ENCODE results near the gene CLCN7.

CLCN7 gene

DNA sequence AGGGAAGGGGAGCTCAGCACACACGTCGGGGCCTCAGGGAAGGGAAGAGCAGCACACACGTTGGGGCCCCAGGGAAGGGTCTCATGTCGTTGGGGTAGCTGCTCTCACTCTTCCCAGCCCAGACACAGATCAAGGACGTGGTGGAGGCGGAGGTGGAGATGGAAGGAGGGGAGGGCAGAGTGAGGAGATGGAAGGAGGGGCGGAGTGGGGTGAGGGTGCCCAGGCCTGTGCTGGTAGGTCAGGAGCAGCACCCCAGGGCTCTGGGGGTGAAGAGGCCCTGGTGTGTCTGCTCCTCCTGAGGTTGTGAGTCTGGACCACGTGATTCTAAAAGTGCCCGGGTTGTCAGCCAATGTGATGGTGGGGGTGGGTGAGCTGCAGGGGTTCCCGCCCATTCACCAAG lies 14.9 kb downstream of the CLCN7 start:
- TF ChIP-seq, protein P1, sequence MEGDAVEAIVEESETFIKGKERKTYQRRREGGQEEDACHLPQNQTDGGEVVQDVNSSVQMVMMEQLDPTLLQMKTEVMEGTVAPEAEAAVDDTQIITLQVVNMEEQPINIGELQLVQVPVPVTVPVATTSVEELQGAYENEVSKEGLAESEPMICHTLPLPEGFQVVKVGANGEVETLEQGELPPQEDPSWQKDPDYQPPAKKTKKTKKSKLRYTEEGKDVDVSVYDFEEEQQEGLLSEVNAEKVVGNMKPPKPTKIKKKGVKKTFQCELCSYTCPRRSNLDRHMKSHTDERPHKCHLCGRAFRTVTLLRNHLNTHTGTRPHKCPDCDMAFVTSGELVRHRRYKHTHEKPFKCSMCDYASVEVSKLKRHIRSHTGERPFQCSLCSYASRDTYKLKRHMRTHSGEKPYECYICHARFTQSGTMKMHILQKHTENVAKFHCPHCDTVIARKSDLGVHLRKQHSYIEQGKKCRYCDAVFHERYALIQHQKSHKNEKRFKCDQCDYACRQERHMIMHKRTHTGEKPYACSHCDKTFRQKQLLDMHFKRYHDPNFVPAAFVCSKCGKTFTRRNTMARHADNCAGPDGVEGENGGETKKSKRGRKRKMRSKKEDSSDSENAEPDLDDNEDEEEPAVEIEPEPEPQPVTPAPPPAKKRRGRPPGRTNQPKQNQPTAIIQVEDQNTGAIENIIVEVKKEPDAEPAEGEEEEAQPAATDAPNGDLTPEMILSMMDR (IDR thresholded peaks at IDR 0.05; ENCODE audit: insufficient read depth, low read length, poor library complexity, severe bottlenecking): no peak
- DNase-seq (ENCODE audit: extremely low read depth, insufficient read length): peak; percentile 8
- Histone ChIP-seq H3K4me3 (replicated peaks; ENCODE audit: low read depth, low read length) (no peak overlapping the region), H3K27me3 (replicated peaks; ENCODE audit: control insufficient read depth, insufficient read depth, low read length) (no peaks in the 10 kb centered on the region), H3K36me3 (ENCODE audit: control insufficient read depth, insufficient read depth, low read length) (peaks cover 15% of the 10 kb centered on the region)

DNA sequence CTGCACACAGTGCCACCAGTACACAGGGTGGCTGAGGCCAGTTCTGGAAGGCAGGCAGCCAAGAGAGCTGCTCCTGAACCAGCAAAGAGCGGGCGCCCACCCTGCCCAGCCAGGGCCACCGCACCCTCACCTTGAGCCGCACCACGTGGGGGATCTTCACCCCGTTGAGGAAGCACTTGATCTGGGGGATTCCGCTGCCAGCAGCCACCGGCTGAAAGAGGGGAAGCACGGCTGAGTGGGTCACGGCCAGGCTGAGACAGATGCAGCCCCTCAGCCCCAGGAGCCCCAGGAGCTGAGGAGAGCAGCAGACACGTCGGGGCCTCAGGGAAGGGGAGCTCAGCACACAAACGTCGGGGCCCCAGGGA lies 15.9 kb downstream of the CLCN7 start:
- DNase-seq (ENCODE audit: extremely low read depth, insufficient read length): peak; percentile 75
- Histone ChIP-seq H3K36me3 (ENCODE audit: control insufficient read depth, insufficient read depth, low read length) (peaks cover 15% of the 10 kb centered on the region), H3K27me3 (replicated peaks; ENCODE audit: control insufficient read depth, insufficient read depth, low read length) (no peaks in the 10 kb centered on the region), H3K4me3 (replicated peaks; ENCODE audit: low read depth, low read length) (no peak overlapping the region; the same call in 1 of the 2 replicates)
- TF ChIP-seq, protein P1 (IDR thresholded peaks at IDR 0.05; ENCODE audit: insufficient read depth, low read length, poor library complexity, severe bottlenecking): no peak

DNA sequence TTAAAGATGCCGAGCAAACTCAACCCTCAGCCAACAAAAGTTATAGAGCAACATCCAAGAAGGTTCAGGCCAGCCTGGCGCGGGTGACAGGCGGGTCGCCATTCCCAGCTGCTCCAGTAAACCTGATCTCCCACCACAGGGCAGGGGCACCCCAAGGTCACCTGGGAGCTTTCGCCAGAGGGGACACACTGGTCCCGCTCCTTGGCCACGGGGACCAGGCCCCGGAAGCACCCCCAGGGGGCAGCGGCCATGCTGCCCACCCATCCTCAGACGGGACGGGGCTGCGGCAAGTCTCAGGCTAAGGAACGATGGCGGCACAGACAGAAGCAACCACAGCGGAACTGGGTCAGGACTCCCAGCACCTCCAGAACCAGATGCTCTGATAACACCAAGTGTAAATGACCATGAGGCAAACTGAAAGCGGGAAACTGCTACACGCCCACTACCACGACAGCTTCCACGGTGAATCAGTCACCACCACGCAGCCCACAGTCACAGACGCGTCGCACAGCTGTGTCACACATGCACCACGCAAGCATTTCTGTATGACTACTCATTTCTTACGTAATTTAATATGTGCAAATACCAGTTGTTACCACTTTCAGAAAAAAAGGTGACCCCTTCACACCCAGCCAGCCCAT lies 16.4 kb downstream of the CLCN7 start:
- Histone ChIP-seq H3K36me3 (ENCODE audit: control insufficient read depth, insufficient read depth, low read length) (peaks cover 17% of the 10 kb centered on the region), H3K27me3 (replicated peaks; ENCODE audit: control insufficient read depth, insufficient read depth, low read length) (no peaks in the 10 kb centered on the region), H3K4me3 (replicated peaks; ENCODE audit: low read depth, low read length) (no peak overlapping the region)
- no peak for DNase-seq (ENCODE audit: extremely low read depth, insufficient read length)
- TF ChIP-seq, protein P1 (IDR thresholded peaks at IDR 0.05; ENCODE audit: insufficient read depth, low read length, poor library complexity, severe bottlenecking): no peak

DNA sequence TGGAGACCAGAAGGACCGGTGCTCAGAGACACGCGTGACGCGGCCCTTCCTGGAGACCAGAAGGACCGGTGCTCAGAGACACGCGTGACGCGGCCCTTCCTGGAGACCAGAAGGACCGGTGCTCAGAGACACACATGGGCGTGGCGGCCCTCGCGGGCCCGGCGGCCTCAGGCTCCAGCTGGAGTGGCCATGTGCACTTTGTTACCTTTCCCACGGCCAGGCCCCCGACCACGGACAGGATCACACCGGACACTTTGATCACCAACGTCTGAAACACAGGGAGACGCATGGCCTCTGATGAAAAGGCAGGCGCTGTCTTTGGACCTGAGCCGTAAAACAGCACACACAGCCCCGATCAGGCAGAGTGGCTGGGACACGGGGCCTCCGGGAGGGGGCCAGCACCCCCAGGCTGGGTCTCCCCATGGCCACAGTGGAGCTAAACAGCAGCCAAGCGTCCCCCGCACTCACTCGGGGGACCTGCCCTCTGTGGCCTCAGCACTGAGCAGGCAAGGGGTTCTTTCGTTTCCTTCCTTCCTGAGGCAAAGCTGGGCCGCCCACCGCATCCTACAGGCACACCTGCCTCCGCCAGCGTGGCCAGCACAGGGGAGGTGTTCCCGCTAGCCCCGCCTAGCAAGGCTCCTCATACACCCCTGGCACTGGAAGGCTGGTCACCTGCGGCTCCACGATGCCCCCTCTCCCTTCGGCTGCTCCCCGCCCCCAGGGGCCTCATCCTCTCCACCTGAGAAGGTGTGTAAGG lies 17.2 kb downstream of the CLCN7 start:
- Histone ChIP-seq H3K4me3 (replicated peaks; ENCODE audit: low read depth, low read length) (no peak overlapping the region), H3K36me3 (ENCODE audit: control insufficient read depth, insufficient read depth, low read length) (peaks cover 20% of the 10 kb centered on the region), H3K27me3 (replicated peaks; ENCODE audit: control insufficient read depth, insufficient read depth, low read length) (no peaks in the 10 kb centered on the region)
- TF ChIP-seq, protein P1 (IDR thresholded peaks at IDR 0.05; ENCODE audit: insufficient read depth, low read length, poor library complexity, severe bottlenecking): no peak
- DNase-seq (ENCODE audit: extremely low read depth, insufficient read length): no peak

DNA sequence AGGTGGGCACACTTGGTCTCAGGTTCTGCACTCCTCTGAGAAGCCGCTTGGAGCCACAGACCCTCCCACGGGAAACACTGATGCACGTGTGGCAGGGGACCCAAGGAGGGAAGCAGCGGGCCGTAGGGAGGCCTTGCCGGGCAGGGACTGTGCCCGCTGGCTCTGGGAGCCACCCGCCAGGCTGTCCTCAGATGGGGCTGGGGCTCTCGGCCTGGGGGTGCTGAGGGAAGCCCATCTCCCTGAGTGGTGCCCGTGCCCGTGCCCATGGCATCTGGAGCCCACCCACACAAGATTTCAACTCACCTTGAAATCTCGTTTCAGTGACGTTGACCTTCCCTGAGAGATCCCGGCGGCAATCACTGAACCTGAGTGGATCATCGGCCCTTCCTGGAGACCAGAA lies 17.9 kb downstream of the CLCN7 start:
- no peak for DNase-seq (ENCODE audit: extremely low read depth, insufficient read length)
- TF ChIP-seq, protein P1 (IDR thresholded peaks at IDR 0.05; ENCODE audit: insufficient read depth, low read length, poor library complexity, severe bottlenecking): no peak
- H3K4me3 ChIP-seq (replicated peaks; ENCODE audit: low read depth, low read length): no peak overlapping the region
- H3K27me3 ChIP-seq (replicated peaks; ENCODE audit: control insufficient read depth, insufficient read depth, low read length): no peaks in the 10 kb centered on the region
- peaks cover 22% of the 10 kb centered on the region for H3K36me3 ChIP-seq (ENCODE audit: control insufficient read depth, insufficient read depth, low read length)
